Neural progenitor cell (in vitro differentiated cells): ENCODE results near the gene MCF2L2.

Experiments used
- CTCF ChIP-seq: fragments of 200-600 bp; sonication (generic); IDR thresholded peaks from 2 replicates; pipeline ENCODE4 v1.5.1; 2017; ENCODE audit warnings: antibody characterized with exemption, mild to moderate bottlenecking
- EZH2phosphoT487 ChIP-seq: fragments of 200-600 bp; sonication (generic); IDR thresholded peaks from 2 replicates; pipeline ENCODE4 v1.6.1; 2017; ENCODE audit warnings: antibody characterized with exemption

- TF ChIP-seq CTCF (no peak), EZH2phosphoT487 (no peak)
Observed at GRCh38 chr3:183185696-183186095, 242.7 kb downstream of the MCF2L2 start.
